SK-N-SH treated with all-trans-retinoic acid at 6 μM for 48 hours (cell line): ENCODE results near the gene GLRA1.

Source experiments
- ARNTL ChIP-seq: fragments of 450-650 bp; formaldehyde crosslinking; IDR thresholded peaks from 2 replicates; pipeline ENCODE4 v1.5.0; 2020; ENCODE audit warnings: low read depth, mild to moderate bottlenecking, moderate library complexity, borderline replicate concordance
- CREB5 ChIP-seq: fragments of 250-450 bp; sonication (Bioruptor Pico); IDR thresholded peaks from 2 replicates; pipeline ENCODE4 v1.5.1; 2020; ENCODE audit warnings: low read depth, mild to moderate bottlenecking, moderate library complexity
- CSDC2 ChIP-seq: fragments of 250-450 bp; sonication (Bioruptor Pico); IDR thresholded peaks from 2 replicates; pipeline ENCODE4 v1.5.0; 2020; ENCODE audit warnings: mild to moderate bottlenecking, moderate library complexity
- CSRNP3 ChIP-seq: fragments of 250-450 bp; sonication (Bioruptor Pico); IDR thresholded peaks from 2 replicates; pipeline ENCODE4 v1.5.1; 2021; ENCODE audit warnings: mild to moderate bottlenecking, moderate library complexity
- OSR1 ChIP-seq: fragments of 250-450 bp; sonication (Bioruptor Pico); IDR thresholded peaks from 2 replicates; pipeline ENCODE4 v1.8.0; 2022; ENCODE audit warnings: moderate library complexity, mild to moderate bottlenecking, inconsistent platforms
- PATZ1 ChIP-seq: fragments of 250-450 bp; sonication (Bioruptor Pico); IDR thresholded peaks from 2 replicates; pipeline ENCODE4 v1.8.0; 2020; ENCODE audit warnings: mild to moderate bottlenecking, moderate library complexity, borderline replicate concordance
- POU6F1 ChIP-seq: fragments of 250-450 bp; sonication (Bioruptor Pico); IDR thresholded peaks from 2 replicates; pipeline ENCODE4 v1.8.0; 2021; ENCODE audit warnings: low read depth, mild to moderate bottlenecking, moderate library complexity, borderline replicate concordance
- RARB ChIP-seq: fragments of 250-450 bp; sonication (Bioruptor Pico); IDR thresholded peaks from 2 replicates; pipeline ENCODE4 v1.8.0; 2021; ENCODE audit warnings: mild to moderate bottlenecking, moderate library complexity
- SNAI2 ChIP-seq: fragments of 250-450 bp; sonication (Bioruptor Pico); IDR thresholded peaks from 2 replicates; pipeline ENCODE4 v1.5.0; 2020; ENCODE audit warnings: mild to moderate bottlenecking, moderate library complexity
- TOX ChIP-seq: fragments of 250-450 bp; sonication (Bioruptor Pico); IDR thresholded peaks from 2 replicates; pipeline ENCODE4 v1.8.0; 2021; ENCODE audit warnings: mild to moderate bottlenecking, moderate library complexity, borderline replicate concordance
- ZC3H10 ChIP-seq: fragments of 250-450 bp; sonication (Bioruptor Pico); IDR thresholded peaks from 2 replicates; pipeline ENCODE4 v1.5.1; 2021; ENCODE audit warnings: mild to moderate bottlenecking, moderate library complexity
- ZFP3 ChIP-seq: fragments of 250-450 bp; sonication (Bioruptor Pico); IDR thresholded peaks from 2 replicates; pipeline ENCODE4 v1.5.0; 2020; ENCODE audit warnings: mild to moderate bottlenecking, moderate library complexity
- ZFP30 ChIP-seq: fragments of 450-650 bp; formaldehyde crosslinking; IDR thresholded peaks from 2 replicates; pipeline ENCODE4 v1.5.0; 2022; ENCODE audit warnings: mild to moderate bottlenecking, moderate library complexity
- ZNF8 ChIP-seq: fragments of 450-650 bp; formaldehyde crosslinking; IDR thresholded peaks from 2 replicates; pipeline ENCODE4 v1.5.0; 2020; ENCODE audit warnings: mild to moderate bottlenecking, moderate library complexity

GRCh38 chr5:151864061-151864748, 60.4 kb downstream of the GLRA1 start:
- TF ChIP-seq ARNTL (CRISPR knock-in tag) (no peak), ZFP3 (CRISPR knock-in tag) (no peak), TOX (CRISPR knock-in tag) (no peak), POU6F1 (CRISPR knock-in tag) (no peak), PATZ1 (CRISPR knock-in tag) (no peak), CREB5 (CRISPR knock-in tag) (no peak), ZFP30 (no peak), ZC3H10 (CRISPR knock-in tag) (no peak), CSDC2 (CRISPR knock-in tag) (no peak), CSRNP3 (CRISPR knock-in tag) (no peak), OSR1 (CRISPR knock-in tag) (no peak), SNAI2 (CRISPR knock-in tag) (no peak), RARB (no peak), ZNF8 (no peak)
